MG63 (cell line): ENCODE data around the gene FTCD. TPM values are rescaled to one million over a fixed set of nuclear protein-coding genes. Genes with fewer than 3 reads are reported as not detected.

Experiments used
- DNase-seq: peaks from one replicate; pipeline ENCODE4 v3.0.0-alpha.2; 2020
- H3K27me3 ChIP-seq: fragments of 250-450 bp; sonication (Bioruptor Pico); 2 replicates; pipeline ENCODE4 v1.5.1; 2020; ENCODE audit warnings: mild to moderate bottlenecking, moderate library complexity
- H3K36me3 ChIP-seq: fragments of 250-450 bp; sonication (Bioruptor Pico); 2 replicates; pipeline ENCODE4 v1.5.1; 2020; ENCODE audit warnings: mild to moderate bottlenecking, moderate library complexity
- H3K4me3 ChIP-seq: fragments of 250-450 bp; sonication (Bioruptor Pico); 2 replicates; pipeline ENCODE4 v1.5.1; 2020; ENCODE audit warnings: mild to moderate bottlenecking, moderate library complexity
- H3K9me3 ChIP-seq: fragments of 250-450 bp; sonication (Bioruptor Pico); 2 replicates; pipeline ENCODE4 v1.5.1; 2020; ENCODE audit warnings: mild to moderate bottlenecking, moderate library complexity
- total RNA-seq: library from RNA; depleted of rRNA; stranded (reverse); fragments of >200 nt; shearing (Covaris generic); gene quantifications from 2 replicates; pipeline ENCODE4 v1.2.3, GENCODE V29; 2014; ENCODE audit warnings: low replicate concordance

Gene FTCD
- total RNA-seq, 1 experiment from 2014 or later, result not detected

DNA sequence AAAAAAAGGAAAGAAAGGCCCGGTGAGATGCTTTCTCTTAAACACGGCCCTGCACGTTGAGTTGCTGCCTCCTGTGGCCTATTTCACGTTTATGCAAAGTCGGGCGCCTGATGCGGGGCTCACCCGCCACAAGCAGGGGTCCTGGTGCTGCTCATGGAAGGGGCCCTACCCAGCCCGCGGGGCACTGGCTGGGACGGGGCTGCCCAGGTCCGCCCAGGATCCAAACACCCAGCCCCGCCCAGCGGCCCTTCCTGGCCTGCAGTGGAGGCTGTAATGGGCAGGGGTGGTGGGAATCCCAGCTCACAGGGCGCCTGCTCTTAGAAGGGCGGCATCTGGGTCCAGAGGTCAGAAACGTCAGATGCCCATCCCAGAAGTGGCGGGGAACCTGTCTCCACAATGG lies 55.9 kb downstream of the FTCD start:
- H3K27me3 ChIP-seq, result no peaks in the 10 kb centered on the region
- peak; percentile 87 for DNase-seq
- peak overlapping the region; percentile 73 for H3K4me3 ChIP-seq

GRCh38 chr21:46098303-46099141 lies 56.9 kb downstream of the FTCD start:
- Histone ChIP-seq H3K4me3 (peak overlapping the region; percentile 73), H3K9me3 (peaks cover 17% of the 10 kb centered on the region), H3K36me3 (peaks cover 39% of the 10 kb centered on the region), H3K27me3 (no peaks in the 10 kb centered on the region)
- peak; percentile 62 for DNase-seq

More for the DNA sequence above, 55.9 kb downstream of the FTCD start:
- Histone ChIP-seq H3K9me3 (peaks cover 26% of the 10 kb centered on the region), H3K36me3 (peaks cover 48% of the 10 kb centered on the region)

GRCh38 chr21:46097336-46098293 lies 57.8 kb downstream of the FTCD start, which contains the start of gene COL6A2:
Gene COL6A2, plus strand, starts transcription at chr21:46098112.
- Histone ChIP-seq H3K27me3 (no peaks in the 10 kb centered on the region), H3K4me3 (peak within 1 kb of the TSS; percentile 73), H3K36me3 (peaks cover 30% of the 10 kb centered on the region), H3K9me3 (peaks cover 8% of the 10 kb centered on the region)
- peak; percentile 83 for DNase-seq

GRCh38 chr21:46096596-46097335 lies 58.6 kb downstream of the FTCD start:
- peaks cover 21% of the 10 kb centered on the region for H3K36me3 ChIP-seq
- H3K4me3 ChIP-seq, result peak overlapping the region; percentile 73
- no peaks in the 10 kb centered on the region for H3K9me3 ChIP-seq
- DNase-seq, result no peak
- H3K27me3 ChIP-seq, result no peaks in the 10 kb centered on the region

- H3K4me3 ChIP-seq, result no peak overlapping the region
- no peaks in the 10 kb centered on the region for H3K9me3 ChIP-seq
- no peak for DNase-seq
- H3K36me3 ChIP-seq, result peaks cover 16% of the 10 kb centered on the region
- no peaks in the 10 kb centered on the region for H3K27me3 ChIP-seq
Observed at GRCh38 chr21:46095814-46096595, 59.4 kb downstream of the FTCD start.

DNA sequence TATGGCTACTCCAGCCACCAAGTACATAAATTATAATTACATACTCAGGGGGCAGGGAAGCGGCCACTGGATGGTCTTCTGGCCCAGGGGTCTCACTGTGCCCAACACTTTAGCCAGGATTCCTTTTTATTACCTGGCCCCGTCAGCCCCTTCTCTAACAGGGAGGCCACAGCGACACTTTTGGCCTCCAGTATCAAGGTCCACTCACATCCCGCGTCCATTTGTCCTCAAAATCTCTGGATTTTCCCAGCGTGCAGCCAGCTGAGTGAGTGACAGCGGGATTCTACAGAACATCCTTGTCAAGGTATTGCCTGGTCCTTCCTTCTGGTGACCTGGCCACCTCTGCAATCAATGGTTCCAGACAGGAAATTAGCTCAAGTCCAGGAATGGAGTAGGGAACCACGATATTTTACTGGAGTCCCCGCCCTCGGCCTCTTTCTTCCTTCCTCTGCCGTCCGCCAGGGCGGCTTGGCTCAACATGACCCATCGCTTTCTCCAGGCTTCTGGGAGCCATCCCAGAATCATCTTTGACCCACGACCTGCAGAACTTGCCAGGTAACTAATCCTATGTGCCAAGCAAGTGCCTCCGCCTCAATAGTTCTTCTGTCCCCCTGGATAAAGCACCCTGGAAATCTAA lies 60.2 kb downstream of the FTCD start:
- H3K4me3 ChIP-seq, result no peak overlapping the region
- peaks cover 2% of the 10 kb centered on the region for H3K9me3 ChIP-seq
- H3K27me3 ChIP-seq, result no peaks in the 10 kb centered on the region
- DNase-seq, result no peak
- peaks cover 7% of the 10 kb centered on the region for H3K36me3 ChIP-seq

- H3K9me3 ChIP-seq, result peaks cover 2% of the 10 kb centered on the region
- no peaks in the 10 kb centered on the region for H3K27me3 ChIP-seq
- no peak for DNase-seq
- H3K36me3 ChIP-seq, result peaks cover 4% of the 10 kb centered on the region
- no peak overlapping the region for H3K4me3 ChIP-seq
Observed at GRCh38 chr21:46094401-46095082, 60.8 kb downstream of the FTCD start.

DNA sequence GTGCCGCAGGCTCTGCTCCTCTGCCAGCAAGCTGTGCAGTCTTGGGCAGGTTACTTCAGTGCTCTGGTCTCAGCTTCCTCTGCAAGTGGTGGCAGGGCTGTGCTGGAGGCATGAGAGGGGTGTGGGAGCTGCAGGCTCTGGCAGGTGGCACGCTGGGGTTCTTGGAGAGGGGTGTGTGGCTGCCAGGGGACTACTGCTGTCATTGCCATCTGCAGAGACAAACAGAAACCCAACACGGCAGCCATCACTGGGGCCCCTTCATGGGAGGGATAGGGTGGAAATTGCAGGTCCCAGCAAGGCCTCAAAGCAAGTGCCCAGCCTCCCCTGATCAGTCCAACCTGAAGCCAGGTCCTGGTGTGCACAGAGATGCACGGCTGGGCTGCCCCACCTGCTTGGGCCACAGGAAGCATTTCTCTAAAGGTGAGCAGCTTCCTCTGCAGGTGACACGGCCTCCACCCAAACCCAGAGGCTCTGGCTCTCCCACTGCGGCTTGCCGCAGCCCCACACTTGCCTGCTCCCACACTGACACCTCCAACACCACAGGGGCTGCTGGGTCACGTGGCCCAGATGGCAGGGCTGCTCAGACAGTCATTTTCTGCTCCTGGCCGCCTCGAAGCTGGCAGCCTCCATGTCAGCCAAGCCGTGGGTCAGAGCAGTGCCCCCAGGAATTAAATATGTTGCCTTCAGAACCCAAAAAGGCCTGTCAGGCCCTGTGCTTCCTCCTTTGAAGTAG lies 61.5 kb downstream of the FTCD start:
- Histone ChIP-seq H3K36me3 (peaks cover 1% of the 10 kb centered on the region), H3K9me3 (peaks cover 4% of the 10 kb centered on the region), H3K4me3 (no peak overlapping the region), H3K27me3 (no peaks in the 10 kb centered on the region)
- no peak for DNase-seq

- Histone ChIP-seq H3K4me3 (no peak overlapping the region), H3K9me3 (peaks cover 12% of the 10 kb centered on the region), H3K36me3 (no peaks in the 10 kb centered on the region), H3K27me3 (no peaks in the 10 kb centered on the region)
- DNase-seq, result peak; percentile 52
Observed at GRCh38 chr21:46092811-46093667, 62.3 kb downstream of the FTCD start.

GRCh38 chr21:46092026-46092764 lies 63.2 kb downstream of the FTCD start:
- Histone ChIP-seq H3K27me3 (no peaks in the 10 kb centered on the region), H3K4me3 (peak overlapping the region; percentile 15; the same call in 1 of the 2 replicates), H3K36me3 (no peaks in the 10 kb centered on the region), H3K9me3 (peaks cover 19% of the 10 kb centered on the region)
- DNase-seq, result peak; percentile 88

DNA sequence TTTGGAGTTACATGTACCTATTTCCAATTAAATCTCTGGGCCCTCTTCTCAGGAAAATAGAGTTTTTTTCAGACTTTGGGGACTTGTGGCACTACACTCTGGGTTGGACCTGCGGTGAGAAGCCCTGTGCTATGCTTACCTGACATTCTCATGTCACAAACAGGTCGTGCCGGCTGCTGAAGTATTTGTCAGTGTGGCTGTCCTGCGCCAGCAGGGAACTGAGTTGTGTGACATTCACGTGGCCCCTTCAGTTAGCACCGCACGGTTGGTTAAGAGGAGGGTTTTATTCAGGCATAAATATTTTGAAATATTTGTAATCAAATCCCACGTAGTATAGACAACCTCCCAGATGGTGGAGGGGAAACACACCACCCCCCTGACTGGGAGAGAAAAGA lies 63.8 kb downstream of the FTCD start:
- no peak for DNase-seq
- H3K36me3 ChIP-seq, result no peaks in the 10 kb centered on the region
- no peaks in the 10 kb centered on the region for H3K27me3 ChIP-seq
- H3K9me3 ChIP-seq, result peaks cover 19% of the 10 kb centered on the region
- no peak overlapping the region; the same call in 1 of the 2 replicates for H3K4me3 ChIP-seq

GRCh38 chr21:46091118-46091517 lies 64.3 kb downstream of the FTCD start:
- H3K9me3 ChIP-seq, result peaks cover 19% of the 10 kb centered on the region
- no peaks in the 10 kb centered on the region for H3K36me3 ChIP-seq
- H3K4me3 ChIP-seq, result no peak overlapping the region
- no peaks in the 10 kb centered on the region for H3K27me3 ChIP-seq
- DNase-seq, result no peak

DNA sequence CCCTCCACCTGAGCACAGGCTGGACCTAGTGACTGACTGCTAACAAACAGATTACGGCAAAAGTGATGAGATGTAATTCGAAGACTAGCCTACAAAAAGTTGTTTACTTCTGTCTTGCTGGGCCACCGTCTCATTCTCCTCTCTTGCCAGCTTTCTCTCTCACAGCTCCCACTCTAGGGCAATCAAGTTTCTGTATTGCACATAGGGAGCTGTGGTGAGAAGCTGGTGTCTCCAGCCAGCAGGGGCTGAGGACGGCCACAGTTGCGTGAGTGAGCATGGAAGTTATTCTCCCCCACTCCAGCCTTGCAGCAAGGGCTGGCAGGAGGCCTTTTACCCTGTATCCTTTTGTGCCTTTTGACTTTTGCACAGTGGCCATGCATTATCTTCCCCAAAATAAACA lies 66.1 kb downstream of the FTCD start:
- DNase-seq, result no peak
- no peaks in the 10 kb centered on the region for H3K27me3 ChIP-seq
- no peaks in the 10 kb centered on the region for H3K36me3 ChIP-seq
- no peak overlapping the region for H3K4me3 ChIP-seq
- H3K9me3 ChIP-seq, result peaks cover 19% of the 10 kb centered on the region
